NCI-H1417 treated with DMSO at 0.1 percent for 48 hours (cell line): ENCODE measurements around the gene MAGIX.
A peak's percentile ranks its signal among the peaks of the same experiment; 100 is the strongest.
"Not testable (repeated sequence)": the region's sequence is repeated elsewhere in the genome, so short reads cannot be mapped to it uniquely, and the experiment has no call there.

Source experiments
- DNase-seq: peaks from one replicate; lab custom pipeline; 2025; lab: John Stamatoyannopoulos, UW

The MAGIX gene

DNA sequence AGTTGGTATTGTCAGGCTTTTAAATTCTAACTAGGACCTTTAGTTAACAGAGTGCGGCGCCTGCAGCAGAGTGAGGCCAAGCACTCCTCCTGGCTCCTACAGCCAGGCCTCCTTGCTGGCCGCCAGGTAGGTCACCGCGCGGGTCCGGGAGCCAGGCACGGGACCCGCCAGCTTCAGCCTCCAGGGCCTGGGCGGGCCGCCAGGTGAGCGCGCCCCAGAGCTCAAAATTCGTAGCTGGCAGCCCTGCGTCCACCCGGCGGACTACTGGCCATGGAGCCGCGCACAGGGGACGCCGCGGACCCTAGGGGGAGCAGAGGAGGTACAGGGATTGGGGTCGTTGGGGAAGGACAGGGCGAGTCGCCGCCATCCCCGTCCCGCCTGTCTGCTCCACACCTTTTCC lies at the start of gene MAGIX:
MAGIX (plus strand) TSS at position 139 of the 400 bp plus-strand sequence; CDS start at position 271, 132 bp downstream.
- DNase-seq: no peak

DNA sequence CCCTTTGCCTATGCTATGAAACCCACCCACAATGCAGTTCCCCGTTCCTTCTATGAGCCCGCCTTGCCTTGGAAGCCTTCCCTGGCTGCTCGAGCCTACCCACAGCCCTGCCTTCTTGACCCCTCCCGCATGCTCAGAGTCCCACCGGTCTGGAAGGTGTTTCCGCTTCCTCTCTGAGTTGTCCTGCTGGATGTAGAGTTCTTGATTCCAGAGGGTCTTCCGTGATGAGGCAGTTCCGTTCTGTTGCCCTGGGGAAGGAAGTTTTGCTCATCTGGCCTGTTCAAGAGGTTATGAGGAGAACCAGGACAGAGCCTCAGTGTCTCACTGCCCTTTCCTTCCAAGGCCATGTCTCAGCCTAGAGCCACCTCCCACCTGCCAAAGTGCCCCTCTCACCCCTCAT lies 46.5 kb upstream of the MAGIX start:
- no peak for DNase-seq

DNA sequence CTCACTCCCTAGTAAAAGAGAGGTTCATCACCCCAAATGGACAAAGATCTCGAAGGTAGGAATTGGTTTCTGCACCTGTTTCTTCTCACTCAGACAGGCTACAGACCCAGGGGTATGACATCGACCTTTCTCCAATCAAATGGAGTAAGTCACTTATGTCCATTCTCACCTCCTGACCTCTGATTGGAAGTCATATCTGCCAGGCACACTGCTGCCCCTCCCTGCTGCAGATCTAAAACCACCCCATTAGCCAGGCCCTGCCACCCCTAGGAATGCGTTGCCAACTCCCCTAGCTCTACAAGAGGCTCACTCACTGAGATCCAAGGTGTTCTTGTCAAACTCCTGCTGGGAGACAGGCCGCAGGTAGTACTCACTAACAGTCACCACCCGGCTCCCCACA lies 45.8 kb upstream of the MAGIX start:
- no peak for DNase-seq

DNA sequence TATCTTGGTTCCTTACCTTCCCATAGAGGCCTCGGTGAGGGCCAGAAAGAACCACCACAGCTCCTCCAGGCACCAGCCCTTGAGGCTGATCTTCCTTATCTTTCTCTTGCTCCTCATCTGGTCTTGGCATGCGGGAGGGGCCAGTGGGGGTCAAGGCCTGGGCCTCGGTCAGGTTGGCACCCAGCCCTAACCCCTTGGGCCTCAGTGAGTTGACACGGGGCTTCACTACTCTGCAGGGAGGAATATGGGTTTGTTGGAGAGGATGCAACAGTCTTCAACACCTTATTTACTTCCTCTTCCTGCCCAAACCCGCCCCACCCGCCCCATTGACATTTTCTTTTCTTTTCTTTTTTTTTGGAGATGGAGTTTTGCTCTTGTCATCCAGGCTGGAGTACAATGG lies 45.0 kb upstream of the MAGIX start:
- DNase-seq: no peak

DNA sequence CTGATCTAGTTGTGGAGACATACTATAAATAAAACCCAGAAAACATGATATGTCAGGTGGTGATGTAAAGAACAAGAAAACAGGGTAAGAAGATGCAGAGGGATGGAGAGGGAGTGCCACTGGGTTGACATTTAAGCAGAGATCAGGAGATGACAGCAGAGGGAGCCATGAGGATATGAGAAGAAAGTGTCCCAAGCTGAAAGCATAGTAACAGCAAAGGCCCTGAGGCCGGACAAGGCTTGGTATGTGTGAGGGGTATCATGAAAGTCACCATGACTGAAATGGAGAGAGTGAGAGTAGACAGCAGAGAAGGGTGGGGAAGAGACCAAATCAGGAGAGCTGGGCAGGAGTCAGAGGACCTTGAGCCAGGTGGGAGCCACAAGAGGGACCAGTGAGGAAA lies 42.5 kb upstream of the MAGIX start:
- DNase-seq: no peak

DNA sequence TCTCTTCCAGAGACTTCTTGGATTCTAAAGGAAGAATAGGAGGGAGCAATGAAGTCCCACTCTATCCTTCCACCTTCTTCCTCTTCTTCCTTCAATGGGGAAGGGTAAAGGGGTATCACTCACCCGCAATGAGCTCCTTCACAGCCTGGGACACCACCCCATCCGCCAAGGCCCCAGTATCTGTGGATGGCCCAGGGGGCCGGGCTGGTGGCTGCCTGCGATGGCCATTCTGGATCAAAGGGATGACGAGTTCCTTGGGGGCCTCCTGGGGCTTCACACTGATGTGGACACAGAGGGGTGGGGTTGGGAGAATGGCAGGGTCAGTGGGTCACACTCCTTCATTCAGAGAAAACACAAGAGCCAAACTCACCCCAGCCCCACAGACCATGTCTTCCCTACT lies 40.1 kb upstream of the MAGIX start:
- DNase-seq: no peak

DNA sequence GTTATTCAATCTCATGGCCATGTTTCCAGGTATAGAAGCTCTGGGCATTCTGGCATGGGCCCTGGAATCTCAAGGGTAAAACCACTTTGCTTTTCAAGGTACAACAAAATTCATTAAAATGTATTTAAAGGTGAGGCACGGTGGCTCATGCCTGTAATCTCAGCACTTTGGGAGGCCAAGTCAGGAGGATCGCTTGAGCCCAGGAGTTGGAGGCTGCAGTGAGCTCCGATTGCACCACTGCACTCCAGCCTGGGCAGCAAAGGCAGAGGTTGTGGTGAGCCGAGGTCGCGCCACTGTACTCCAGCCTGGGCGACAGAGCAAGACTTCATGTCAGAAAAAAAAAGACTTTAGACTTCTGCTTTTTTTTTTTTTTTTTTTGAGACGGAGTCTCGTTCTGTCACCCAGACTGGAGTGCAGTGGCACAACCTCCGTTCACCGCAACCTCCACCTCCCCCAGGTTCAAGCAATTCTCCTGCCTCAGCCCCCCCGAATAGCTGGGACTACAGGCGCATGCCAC lies 34.8 kb upstream of the MAGIX start:
- not testable (repeated sequence) for DNase-seq

DNA sequence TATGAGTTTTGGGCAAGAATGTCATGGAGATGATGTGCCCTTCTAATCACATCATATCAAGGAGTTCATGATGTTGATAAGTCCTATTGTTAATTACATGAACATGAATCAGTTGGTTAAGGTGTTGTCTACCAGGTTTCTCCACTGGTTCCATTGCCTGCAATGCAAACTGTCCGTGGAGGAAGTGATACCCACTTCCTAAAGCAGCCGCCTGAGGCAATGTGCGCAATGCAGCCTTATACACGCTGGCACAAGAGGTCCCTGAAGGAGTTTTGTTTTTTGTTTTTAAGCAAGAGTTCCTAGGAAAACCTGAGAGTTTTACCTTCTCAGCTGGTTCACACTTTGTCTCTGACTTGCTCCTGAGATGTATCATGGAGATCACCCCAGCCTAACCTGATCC lies 33.1 kb upstream of the MAGIX start:
- DNase-seq: no peak

DNA sequence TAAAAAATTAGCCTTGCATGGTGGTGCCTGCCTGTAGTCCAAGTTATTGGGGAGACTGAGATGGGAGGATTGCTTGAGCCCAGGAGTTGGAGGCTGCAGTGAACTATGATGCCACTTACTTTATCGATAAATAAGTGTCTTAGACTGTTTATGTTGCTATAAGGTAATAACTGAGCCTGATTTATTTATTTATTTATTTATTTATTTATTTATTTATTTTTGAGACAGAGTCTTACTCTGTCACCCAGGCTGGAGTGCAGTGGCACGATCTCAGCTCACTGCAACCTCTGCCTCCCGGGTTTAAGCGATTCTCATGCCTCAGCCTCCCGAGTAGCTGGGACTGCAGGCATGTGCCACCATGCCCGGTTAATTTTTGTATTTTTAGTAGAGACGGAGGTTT lies 30.3 kb upstream of the MAGIX start:
- not testable (repeated sequence) for DNase-seq

DNA sequence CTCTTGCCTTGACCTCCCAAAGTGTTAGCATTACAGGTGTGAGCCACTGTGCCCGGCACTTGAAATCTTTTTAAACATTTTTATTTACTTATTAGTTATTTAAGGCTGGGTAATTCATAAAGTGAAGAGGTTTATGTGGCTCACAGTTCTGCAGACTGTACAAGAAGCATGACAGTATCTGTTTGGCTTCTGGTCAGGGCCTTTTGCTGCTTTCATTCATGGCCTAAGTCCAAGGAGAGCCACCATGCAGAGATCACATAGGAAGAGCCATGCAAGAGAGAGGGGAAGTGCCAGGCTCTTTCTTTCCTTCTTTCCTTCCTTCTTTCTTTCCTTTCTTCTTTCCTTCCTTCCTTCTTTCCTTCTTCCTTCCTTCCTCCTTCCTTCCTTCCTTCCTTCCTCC lies 28.8 kb upstream of the MAGIX start:
- no peak for DNase-seq

DNA sequence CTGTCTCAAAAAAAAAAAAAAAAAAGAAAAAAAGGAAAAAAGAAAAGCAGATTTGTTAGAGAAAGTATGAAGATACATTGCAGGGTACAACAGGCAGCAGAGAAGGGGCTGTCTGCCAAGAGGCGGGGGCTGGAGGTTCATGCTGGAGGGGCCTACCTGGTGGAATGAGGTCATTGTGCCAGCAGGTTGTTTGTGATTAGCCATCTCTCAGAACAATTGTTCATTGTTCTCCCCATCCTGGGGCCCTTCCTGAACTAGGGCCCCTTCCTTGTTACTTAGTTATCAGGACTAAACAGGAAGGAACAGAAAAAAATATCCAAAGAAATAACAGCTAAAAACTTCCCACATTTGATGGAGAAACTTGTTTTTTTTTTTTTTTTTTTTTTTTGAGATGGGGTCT lies 25.1 kb upstream of the MAGIX start:
- no peak for DNase-seq

DNA sequence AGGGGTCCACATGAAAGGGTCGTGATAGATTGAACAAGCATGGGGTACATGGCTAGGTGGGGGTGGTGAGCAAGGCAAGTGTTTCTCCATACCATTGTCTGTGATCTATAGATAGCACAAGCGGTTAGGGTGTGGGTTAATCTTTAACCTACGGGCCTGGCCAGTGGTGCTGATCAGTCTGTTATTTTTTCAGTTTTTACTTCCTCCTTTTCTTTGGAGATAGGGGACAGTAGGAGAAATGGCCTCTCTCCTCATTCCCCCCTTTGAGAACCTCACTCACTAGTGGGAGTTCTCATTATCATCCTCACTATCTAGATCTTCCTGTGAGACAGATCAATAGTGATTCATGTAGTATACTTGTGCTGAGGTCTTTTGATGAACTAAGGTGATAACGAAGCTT lies 22.8 kb upstream of the MAGIX start:
- no peak for DNase-seq

DNA sequence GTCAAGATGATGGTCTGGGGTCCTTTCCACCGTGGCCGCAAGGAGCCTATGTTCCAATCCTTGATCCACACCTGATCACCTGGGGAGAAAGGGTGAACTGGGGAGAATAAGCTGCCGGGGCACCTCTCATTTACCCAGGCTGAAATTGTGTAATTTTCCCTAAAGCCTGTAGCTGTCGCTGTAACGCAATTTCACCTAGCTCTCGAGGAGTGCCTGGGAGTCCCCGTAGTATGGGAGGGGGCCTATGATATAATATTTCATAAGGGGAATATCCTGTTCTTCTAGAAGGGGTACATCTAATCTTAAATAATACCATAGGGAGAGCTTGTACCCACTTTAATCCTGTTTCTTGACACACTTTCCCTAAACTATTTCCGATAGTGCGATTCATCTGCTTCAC lies 20.3 kb upstream of the MAGIX start:
- DNase-seq: not testable (repeated sequence)

DNA sequence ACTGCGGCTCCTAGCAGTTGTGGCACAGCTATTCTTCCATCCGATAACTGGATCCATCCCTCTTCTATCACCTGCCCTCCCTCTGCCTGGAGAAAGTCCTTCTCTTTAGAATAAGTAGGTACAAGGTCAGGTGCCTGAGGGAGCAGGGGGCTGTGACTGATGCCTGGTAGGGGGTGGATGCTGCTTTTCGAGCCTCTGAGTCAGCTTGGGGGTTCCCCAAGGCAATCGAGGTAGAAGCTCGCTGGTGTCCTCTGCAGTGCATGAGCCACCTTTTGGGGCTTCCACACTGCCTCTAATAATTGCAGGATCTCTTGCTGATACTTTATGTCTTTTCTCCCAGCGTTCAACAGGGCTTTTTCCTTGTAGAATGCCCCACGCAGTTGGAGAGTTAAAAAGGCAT lies 19.4 kb upstream of the MAGIX start:
- not testable (repeated sequence) for DNase-seq

DNA sequence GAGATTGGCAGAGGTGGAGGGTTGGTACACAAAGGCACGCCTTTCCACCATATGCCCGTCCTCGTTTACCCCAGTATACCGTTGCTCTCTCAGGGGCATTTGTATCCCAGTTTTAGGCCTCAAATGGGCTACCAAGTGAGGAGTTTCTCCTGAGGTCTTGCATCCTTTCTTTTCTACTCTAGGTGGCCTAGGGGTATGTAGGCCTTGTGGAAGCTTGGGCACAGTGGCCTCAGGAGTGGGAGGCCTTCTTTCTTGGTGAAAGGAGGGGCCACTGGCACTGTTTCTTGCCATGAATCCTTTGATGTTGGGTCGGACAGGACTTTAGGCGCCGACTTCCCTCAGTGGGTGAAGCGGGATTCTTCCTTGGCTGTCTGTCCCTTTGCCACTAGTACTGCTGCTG lies 15.3 kb upstream of the MAGIX start:
- no peak for DNase-seq

DNA sequence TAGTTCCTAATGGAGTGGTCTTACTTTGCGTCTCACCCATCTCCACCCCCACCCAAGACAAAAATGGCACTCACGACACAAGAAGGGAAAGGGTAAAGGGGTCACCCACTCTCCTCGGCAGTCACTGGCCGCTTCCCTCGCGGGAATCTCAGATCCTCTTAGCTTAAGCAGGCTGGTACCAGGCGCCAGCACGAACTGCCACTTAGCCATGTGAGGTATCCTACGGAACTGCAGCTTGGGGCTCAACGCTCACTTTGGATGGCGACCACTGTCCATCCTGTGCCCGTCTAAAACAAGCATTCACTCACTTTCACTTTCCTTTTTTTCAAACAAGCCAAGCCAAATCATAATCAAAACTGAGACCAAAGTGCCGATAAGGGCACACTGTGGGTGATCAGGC lies 14.6 kb upstream of the MAGIX start:
- no peak for DNase-seq

DNA sequence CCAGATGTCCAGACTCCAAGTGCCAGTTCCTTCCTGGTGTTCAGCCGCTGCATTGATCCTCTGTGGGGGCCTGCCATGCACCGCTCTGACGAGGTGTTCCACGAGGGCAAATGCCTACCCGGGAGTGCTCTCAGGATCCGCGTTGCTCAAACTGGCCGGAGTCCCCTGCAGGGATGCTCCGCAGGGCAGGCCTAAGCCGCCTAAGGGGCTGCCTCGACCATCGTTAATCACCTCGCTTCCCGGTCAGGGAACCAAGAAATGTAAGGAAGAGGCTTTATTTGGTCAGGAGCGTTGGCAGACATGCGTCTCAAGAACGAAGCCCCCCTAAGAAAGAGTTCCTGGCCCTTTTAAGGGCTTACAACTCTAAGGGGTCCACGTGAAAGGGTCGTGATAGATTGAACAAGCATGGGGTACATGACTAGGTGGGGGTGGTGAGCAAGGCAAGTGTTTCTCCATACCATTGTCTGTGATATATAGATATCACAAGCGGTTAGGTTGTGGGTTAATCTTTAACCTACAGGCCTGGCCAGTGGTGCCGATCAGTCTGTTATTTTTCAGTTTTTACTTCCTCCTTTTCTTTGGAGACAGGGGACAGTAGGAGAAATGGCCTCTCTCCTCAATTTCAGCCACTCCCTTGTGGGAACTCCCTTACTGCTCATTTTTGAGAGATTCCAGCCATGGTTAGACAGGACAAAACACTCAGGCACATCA lies 14.0 kb upstream of the MAGIX start:
- DNase-seq: not testable (repeated sequence)

DNA sequence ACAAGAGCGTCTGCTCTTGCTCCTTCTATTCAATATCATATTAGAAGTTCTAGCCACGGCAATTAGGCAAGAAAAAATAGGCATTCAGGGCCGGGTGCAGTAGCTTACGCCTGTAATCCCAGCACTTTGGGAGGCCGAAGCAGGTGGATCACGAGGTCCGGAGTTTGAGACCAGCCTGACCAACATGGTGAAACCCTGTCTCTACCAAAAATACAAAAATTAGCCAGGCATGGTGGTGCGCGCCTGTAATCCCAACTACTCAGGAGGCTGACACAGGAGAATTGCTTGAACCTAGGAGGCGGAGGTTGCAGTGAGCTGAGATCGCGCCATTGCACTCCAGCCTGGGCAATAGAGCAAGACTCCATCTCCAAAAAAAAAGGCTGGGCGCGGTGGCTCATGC lies 13.3 kb upstream of the MAGIX start:
- DNase-seq: not testable (repeated sequence)

DNA sequence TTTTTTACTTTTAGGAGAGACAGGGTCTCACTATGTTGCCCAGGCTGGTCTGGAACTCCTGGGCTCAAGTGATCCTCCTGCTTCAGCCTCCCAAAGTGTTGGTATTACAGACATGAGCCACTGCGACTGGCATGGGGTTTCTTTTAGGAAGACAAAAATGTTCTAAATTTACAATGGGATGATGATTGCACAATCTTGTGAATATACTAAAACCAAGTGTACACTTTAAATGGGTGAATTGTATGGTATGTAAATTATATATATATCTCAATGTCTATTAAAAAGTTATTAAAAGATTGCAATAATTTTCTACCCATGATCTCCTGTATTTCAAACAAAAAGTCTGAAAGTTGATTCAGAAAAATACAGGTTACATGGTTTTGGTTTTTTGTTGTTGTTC lies 9.1 kb upstream of the MAGIX start:
- DNase-seq: no peak

DNA sequence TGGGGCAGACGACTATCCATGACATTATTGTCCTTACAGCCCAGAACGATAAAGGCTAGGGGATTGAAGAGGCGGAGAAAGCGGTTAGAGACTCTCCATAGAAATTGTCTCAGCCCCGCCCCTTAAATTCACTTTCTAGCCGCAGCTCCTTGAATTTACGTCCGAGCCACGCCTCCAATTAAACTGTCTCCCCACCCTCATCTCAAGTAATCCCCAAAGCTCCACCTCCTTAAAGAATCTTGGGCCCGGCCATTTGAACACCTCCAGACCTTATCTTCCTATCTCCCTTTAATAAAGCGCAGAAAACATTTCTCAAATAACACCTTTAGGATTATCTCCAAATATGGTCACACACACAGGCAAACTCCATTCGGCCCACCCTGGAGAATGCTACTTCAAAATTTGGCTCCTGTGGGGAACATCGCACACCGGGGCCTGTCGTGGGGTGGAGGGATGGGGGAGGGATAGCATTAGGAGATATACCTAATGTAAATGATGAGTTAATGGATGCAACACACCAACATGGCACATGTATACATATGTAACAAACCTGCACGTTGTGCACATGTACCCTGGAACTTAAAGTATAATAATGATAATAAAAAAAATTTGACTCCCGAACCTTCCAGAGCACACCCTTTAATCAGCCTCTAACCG lies 7.2 kb upstream of the MAGIX start:
- DNase-seq: no peak

DNA sequence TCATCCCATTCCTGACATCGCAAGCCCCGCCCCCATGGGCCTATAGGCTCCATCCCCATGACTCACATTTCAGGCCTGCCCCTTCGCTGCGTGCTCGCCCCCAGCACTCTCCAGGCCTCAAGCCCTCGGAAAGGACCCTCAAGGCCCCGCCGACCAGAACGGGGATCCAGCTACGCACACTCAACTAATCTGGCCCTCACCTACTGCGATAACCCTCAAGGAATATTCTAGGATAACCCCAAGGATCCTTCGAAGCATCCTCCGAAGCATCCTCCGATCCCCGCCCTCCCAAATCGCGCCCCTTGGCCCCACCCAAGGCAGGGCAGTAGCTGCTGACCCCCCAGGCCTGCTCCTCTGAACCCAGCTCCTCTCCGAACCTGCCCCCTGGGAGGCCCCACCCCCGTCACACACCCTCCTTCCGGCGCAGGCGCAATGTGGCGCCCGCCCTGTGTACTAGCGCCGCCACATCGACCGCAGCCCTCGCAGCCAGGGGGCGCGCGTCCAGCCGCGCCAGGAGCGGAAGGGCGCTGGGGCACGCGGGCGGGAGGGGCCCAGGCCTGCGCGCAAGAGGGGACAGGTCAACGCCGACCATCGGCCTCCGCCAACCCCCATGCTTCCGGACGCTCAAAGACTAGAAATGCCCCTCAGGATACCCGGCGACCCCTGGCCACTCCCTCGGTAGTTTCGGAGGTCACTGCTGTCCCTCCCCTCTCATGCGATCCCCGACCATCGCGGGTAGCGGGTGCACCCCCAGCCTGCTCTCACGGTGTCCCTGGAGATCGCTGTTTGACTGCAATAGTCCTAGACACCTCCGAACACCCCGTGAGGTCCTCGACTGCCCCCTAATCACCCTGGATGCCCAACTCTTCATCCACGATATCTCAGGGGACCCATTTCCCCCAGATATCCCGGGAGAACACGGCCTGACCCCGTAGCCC lies 6.4 kb upstream of the MAGIX start:
- DNase-seq: peak; percentile 42

DNA sequence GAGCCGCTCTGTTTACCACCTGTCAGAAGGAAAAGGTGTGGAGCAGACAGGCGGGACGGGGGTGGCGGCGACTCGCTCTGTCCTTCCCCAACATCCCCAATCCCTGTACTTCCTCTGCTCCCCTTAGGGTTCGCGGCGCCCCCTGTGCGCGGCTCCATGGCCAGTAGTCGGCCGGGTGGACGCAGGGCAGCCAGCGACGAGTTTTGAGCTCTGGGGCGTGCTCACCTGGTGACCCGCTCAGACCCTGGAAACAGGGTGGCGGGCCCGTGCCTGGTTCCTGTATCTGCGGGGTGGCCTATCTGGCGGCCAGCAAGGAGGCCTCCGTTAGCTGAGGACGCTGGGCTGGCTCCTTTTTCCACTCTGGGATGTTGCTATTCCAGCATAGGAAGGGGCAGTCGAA lies 5.4 kb upstream of the MAGIX start:
- no peak for DNase-seq

DNA sequence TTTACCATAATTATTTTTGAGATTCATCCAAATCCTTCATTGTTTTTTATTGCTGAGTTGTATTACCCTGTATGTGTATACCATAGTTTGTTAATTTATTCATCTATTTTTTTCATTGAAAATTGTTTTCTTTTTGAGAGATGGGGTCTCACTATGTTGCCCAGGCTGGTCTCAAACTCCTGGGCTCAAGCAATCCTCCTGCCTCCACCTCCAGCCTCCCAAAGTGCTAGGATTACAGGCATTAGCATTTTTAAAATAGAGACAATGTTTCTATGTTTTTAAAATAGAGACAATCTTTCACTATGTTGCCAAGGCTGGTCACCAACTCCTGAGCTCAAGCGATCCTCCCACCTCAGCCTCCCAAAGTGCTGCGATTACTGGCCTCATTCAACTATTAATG lies 1.6 kb upstream of the MAGIX start:
- DNase-seq: no peak
